Activated naive CD4-positive, alpha-beta T cell treated with anti-CD3 and anti-CD28 coated beads, Interleukin-2, amount 10 ng/mL, durations not matched to agents 7 days and 5 days (primary cell): ENCODE results near the gene RSBN1.
A peak's percentile ranks its signal among the peaks of the same experiment; 100 is the strongest.

Experiments
- CTCF ChIA-PET: fragments of 350-600 bp; sonication (Branson Sonifier 250); formaldehyde crosslinking; loops from one replicate; lab custom pipeline; 2021; ENCODE audit warnings: antibody characterized with exemption; lab: Charles Lee
- DNase-seq: peaks from one replicate; pipeline ENCODE4 v3.0.0-alpha.2; 2020
- H3K27ac Mint-ChIP-seq: one replicate; pipeline ENCODE4 v1.8.0; 2021; ENCODE audit warnings: mild to moderate bottlenecking, moderate library complexity, mixed read lengths
- H3K27me3 Mint-ChIP-seq: one replicate; pipeline ENCODE4 v1.8.0; 2021; ENCODE audit warnings: mild to moderate bottlenecking, mixed read lengths
- H3K36me3 Mint-ChIP-seq: one replicate; pipeline ENCODE4 v1.8.0; 2021; ENCODE audit warnings: mixed read lengths
- H3K4me1 Mint-ChIP-seq: one replicate; pipeline ENCODE4 v1.8.0; 2021; ENCODE audit warnings: mixed read lengths
- H3K4me3 Mint-ChIP-seq: one replicate; pipeline ENCODE4 v1.8.0; 2021; ENCODE audit warnings: mild to moderate bottlenecking, moderate library complexity, mixed read lengths
- H3K9me3 Mint-ChIP-seq: one replicate; pipeline ENCODE4 v1.8.0; 2021; ENCODE audit warnings: mixed read lengths

Gene RSBN1

DNA sequence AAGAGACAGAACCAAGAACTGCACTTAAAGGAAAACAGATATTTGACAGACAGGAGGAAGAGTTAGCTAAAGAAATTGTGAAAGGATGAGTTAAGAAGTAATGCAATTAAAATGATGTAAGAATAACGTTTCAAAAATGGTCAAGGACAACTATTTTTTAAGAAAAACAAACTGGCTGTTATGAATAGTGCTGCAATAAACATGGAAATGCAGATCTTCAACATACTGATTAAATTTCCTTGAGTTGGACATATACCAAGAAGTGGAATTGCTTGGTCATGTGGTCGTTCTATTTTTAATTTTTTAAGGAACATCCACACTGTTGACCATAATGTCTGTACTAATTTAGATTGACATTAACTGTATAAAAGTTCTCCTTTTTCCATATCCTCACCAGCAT, 29.9 kb downstream of the RSBN1 start:
- CTCF ChIA-PET, result interaction anchor here (0.7 kb wide), 1 partner anchor 25 kb away, joined by 3 read pairs; no protein-coding TSS in a partner anchor
- H3K4me1 Mint-ChIP-seq, result peaks cover 27% of the 10 kb centered on the region
- DNase-seq, result no peak
- no peak overlapping the region for H3K4me3 Mint-ChIP-seq
- peaks cover 4% of the 10 kb centered on the region for H3K9me3 Mint-ChIP-seq
- H3K27me3 Mint-ChIP-seq, result no peaks in the 10 kb centered on the region
- H3K27ac Mint-ChIP-seq, result no peak overlapping the region
- peaks cover 34% of the 10 kb centered on the region for H3K36me3 Mint-ChIP-seq

DNA sequence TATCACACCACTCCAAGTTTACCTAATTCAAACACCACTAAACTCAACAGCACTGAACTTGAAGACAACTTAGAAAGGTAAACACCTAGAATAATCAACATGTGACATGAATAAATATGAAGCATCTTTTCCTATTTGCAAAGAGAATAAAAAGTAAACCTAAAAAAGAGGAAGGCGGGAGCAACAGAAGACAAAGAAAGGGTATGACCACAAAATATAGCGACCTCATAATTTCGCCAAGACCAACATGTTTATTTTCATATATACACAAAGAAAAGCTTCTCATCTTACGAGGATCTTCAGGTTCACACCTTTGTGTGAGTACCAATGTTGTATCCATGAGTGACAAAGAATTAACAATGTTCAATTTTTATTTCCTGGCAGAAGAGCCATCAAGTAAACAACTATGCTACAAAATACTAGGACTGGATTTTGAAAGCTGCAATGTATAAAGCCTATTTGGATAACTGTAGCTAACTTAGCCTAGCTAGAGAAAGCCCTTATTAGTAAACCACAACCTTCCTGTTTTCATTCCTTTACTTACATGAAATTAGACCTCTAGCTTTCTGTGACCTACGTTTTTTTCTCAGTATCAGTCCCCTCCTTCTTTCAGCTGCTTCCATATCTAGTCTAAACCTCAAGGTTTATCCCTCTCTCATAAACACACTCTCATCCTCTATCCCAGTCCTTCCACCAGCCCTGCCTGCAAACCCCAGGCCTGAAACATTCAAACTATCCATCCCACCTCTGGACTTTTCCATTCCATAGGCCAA, 31.7 kb downstream of the RSBN1 start:
- H3K27me3 Mint-ChIP-seq, result no peaks in the 10 kb centered on the region
- peaks cover 10% of the 10 kb centered on the region for H3K4me1 Mint-ChIP-seq
- H3K27ac Mint-ChIP-seq, result no peak overlapping the region
- no peak for DNase-seq
- H3K9me3 Mint-ChIP-seq, result peaks cover 4% of the 10 kb centered on the region
- H3K36me3 Mint-ChIP-seq, result peaks cover 31% of the 10 kb centered on the region
- CTCF ChIA-PET, result interaction anchor here (1.1 kb wide), 1 partner anchor 11 kb away, joined by 3 read pairs; no protein-coding TSS in a partner anchor
- H3K4me3 Mint-ChIP-seq, result no peak overlapping the region

DNA sequence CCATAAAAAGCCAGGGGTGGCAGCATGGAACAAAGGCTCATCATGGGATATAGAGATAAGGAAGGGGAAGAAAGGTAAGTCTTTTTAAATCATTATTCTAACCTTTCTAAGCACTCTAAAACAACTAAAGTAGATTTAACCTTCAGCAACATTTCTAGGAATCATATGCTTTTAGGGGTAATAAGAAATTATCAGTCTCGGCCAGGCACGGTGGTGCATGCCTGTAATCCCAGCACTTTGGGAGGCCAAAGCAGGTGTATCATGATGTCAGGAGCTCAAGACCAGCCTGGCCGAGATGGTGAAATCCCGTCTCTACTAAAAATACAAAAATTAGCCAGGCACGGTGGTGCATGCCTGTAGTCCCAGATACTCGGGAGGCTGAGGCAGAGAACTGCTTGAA, 32.7 kb downstream of the RSBN1 start:
- H3K27me3 Mint-ChIP-seq, result no peaks in the 10 kb centered on the region
- CTCF ChIA-PET, result no interaction called here
- peaks cover 4% of the 10 kb centered on the region for H3K9me3 Mint-ChIP-seq
- H3K4me3 Mint-ChIP-seq, result no peak overlapping the region
- peaks cover 5% of the 10 kb centered on the region for H3K4me1 Mint-ChIP-seq
- H3K36me3 Mint-ChIP-seq, result peaks cover 32% of the 10 kb centered on the region
- DNase-seq, result no peak
- H3K27ac Mint-ChIP-seq, result no peak overlapping the region

DNA sequence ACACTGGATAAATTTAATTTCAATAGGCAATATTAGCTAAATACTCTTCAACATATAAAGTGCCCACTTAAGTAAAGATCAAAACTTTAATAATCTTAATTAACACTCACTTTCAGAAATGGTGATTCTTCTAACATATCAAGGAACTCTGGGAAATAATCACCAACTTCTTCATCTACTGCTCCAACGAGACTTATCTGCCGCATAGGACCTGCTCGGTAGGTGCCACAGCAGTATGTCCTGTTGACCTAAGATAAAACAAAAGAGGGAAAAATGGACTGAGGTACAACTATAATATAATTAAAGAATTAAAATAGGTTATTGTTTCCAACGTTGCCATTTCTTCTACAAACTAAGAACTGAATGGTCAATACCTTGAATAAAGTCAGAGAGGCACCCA, 34.7 kb downstream of the RSBN1 start:
- no peak for DNase-seq
- Mint-ChIP-seq H3K4me3 (no peak overlapping the region), H3K36me3 (peaks cover 28% of the 10 kb centered on the region), H3K27ac (no peak overlapping the region), H3K4me1 (peaks cover 5% of the 10 kb centered on the region), H3K27me3 (no peaks in the 10 kb centered on the region), H3K9me3 (peaks cover 4% of the 10 kb centered on the region)
- CTCF ChIA-PET, result no interaction called here

DNA sequence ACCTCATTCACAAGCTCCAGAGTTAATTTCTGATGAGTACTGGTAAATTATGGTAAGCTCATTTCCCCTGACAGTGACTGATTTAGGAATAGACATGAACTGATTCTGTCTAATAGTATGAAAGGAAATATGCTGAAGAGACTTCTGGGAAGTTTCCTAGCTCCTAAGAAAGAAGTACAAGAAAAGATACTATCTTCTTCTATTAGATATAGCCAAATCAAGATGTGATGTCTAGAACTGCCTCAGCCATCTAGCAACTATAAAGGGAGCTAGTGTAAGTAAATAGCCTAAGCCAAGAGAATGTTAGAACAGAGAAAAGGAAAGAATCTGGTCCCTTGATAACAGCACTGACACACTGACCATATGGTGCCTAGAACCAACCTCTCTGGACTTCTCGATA, 42.2 kb downstream of the RSBN1 start:
- Mint-ChIP-seq H3K27ac (peak overlapping the region; percentile 1), H3K4me1 (peaks cover 27% of the 10 kb centered on the region), H3K27me3 (no peaks in the 10 kb centered on the region), H3K9me3 (no peaks in the 10 kb centered on the region), H3K36me3 (peaks cover 56% of the 10 kb centered on the region), H3K4me3 (no peak overlapping the region)
- no peak for DNase-seq
- CTCF ChIA-PET, result interaction anchor here (0.9 to 1.3 kb wide), 4 partner anchors 9 to 11 kb away, joined by 3 to 4 read pairs (median 3); partner anchors contain the start of gene PHTF1

DNA sequence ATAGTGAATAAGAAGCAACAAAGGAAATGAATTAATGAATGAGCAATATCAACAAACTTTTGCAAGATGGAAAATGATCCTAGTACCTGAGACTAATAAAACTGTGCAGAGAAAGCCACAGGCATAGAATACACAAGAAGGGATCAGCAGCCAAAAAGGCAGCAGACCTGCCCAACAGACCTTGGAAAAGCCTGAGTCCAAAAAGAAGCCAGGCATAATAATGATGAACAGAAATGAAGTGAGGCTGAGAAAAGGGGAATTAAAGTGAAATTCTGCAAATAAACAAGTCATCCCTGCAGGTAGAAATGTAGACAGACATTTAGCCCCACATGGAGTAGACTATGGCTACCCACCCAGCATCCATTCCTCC, 42.7 kb downstream of the RSBN1 start:
- H3K27me3 Mint-ChIP-seq, result no peaks in the 10 kb centered on the region
- H3K4me3 Mint-ChIP-seq, result no peak overlapping the region
- no peak overlapping the region for H3K27ac Mint-ChIP-seq
- no peak for DNase-seq
- H3K4me1 Mint-ChIP-seq, result peaks cover 27% of the 10 kb centered on the region
- no peaks in the 10 kb centered on the region for H3K9me3 Mint-ChIP-seq
- peaks cover 61% of the 10 kb centered on the region for H3K36me3 Mint-ChIP-seq
- CTCF ChIA-PET, result interaction anchor here (0.9 to 1.3 kb wide), 3 partner anchors 9 to 11 kb away, joined by 3 read pairs; no protein-coding TSS in a partner anchor

DNA sequence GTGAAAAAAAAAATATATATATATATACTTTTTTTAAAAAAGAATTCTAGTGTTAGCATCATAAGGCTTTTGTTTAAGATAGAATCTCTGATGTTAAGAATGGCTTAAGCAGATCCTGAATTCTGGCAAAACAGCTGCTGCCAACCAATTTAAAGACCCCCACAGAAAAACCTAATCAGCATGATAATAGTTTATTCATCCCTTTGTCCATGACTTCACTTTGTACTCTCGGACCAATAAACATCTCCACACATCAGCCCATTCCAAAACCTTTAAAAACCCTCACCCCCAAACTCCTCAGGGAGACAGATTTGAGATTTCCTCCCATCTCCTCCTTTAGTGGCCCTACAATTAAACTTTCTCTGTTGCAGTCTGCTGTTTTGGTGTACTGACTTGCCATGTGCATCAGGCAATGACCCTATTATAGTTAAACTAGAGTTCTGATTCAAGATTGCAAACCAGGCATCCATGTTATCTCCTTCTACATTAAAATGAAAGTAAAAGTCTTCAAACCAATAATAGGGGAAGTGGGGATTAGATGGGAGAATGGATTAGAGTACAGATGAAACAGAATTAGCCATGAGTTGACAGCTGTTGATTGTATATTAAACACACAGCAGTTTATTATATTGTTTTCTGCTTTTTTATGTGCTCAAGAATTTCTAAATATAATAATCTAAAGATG, 43.2 kb downstream of the RSBN1 start:
- Mint-ChIP-seq H3K27me3 (no peaks in the 10 kb centered on the region), H3K36me3 (peaks cover 63% of the 10 kb centered on the region), H3K27ac (no peak overlapping the region), H3K4me1 (peaks cover 27% of the 10 kb centered on the region), H3K9me3 (no peaks in the 10 kb centered on the region), H3K4me3 (no peak overlapping the region)
- CTCF ChIA-PET, result interaction anchor here (1.3 kb wide), 2 partner anchors 9 kb away, joined by 3 read pairs; no protein-coding TSS in a partner anchor
- no peak for DNase-seq

DNA sequence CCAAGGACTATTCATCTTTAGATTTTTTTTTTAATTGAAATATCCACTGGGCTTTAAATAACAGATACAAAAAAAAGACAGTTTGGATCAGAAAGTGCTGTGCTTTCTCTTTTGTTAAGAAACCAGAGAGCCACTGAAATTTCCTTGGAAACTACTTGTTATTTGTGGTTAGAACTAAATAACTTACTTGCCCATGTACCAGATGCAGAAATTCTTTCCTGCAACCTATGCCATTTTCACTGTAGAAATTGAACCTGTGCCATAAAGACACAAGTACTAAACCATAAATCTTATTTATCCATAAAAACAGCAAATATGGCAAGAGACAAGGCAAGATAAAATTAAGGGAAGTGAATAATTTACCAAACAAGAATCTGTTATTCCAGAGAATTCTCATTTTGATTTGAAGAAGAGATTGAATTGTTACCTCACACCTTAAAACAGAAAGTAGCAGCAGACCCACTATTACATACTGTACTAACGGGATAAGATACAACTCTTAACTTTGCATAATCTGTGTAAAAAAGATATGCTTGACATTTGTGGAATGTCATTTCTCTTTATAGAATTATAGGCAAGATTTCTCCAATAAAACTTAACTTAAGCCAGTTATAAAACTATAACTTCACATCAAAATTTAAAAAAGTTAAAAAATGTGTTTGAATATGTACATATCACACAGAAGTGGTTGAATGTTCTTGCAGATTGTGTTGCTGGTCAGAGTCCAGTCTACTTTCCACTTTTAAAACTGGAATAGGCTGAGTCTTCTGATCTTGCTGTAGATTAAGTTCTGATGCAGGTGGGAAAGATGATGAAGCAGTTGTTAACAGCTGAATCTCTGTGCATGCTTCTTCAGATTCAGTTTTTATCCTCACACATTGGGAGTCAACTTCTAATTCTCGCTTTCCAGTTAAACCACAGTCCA, 46.7 kb downstream of the RSBN1 start:
- no peak for DNase-seq
- H3K27me3 Mint-ChIP-seq, result no peaks in the 10 kb centered on the region
- no peak overlapping the region for H3K4me3 Mint-ChIP-seq
- CTCF ChIA-PET, result no interaction called here
- peaks cover 29% of the 10 kb centered on the region for H3K4me1 Mint-ChIP-seq
- H3K27ac Mint-ChIP-seq, result no peak overlapping the region
- H3K36me3 Mint-ChIP-seq, result peaks cover 62% of the 10 kb centered on the region
- H3K9me3 Mint-ChIP-seq, result no peaks in the 10 kb centered on the region

DNA sequence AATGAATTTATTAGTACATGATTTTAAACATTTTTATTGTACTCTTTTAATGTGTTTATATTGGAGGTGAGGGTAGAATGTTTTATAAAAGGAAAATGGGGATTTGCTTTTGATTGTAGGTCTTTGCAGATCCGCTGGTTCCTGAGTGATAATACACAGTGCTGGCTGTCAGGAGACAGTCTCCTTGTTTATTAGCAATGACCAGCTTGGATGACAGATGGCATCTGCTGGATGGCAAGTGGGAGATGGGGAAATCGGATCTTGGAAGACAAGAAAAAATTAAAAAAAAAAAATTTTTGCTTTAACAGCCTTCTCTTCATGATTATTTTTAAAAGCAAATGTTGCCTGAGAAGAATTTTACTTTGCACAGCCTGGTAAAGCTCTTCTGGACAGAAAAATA, 48.6 kb downstream of the RSBN1 start:
- CTCF ChIA-PET, result no interaction called here
- H3K9me3 Mint-ChIP-seq, result no peaks in the 10 kb centered on the region
- no peak overlapping the region for H3K27ac Mint-ChIP-seq
- peaks cover 21% of the 10 kb centered on the region for H3K4me1 Mint-ChIP-seq
- no peak for DNase-seq
- H3K36me3 Mint-ChIP-seq, result peaks cover 49% of the 10 kb centered on the region
- no peak overlapping the region for H3K4me3 Mint-ChIP-seq
- H3K27me3 Mint-ChIP-seq, result no peaks in the 10 kb centered on the region

DNA sequence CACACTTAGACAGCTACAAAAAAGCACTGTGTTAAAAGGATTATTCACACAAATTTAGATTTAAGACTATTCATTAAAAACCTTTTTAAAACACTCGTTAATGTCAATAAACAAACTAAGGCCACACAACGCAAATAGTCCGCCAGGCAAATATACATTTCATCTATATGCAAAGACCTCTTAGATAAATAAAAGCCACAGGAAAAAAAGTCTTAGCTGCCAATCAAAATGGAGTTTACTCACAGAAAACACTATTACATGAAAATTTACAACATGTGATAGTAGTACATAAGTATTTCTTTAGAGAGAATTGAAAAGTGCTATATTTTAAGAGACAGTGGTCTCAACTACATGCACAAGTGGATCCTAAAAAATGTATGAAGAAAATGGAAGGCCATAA, 50.3 kb downstream of the RSBN1 start:
- Mint-ChIP-seq H3K27ac (no peak overlapping the region), H3K4me3 (no peak overlapping the region), H3K9me3 (no peaks in the 10 kb centered on the region), H3K4me1 (peaks cover 24% of the 10 kb centered on the region), H3K27me3 (no peaks in the 10 kb centered on the region), H3K36me3 (peaks cover 41% of the 10 kb centered on the region)
- CTCF ChIA-PET, result no interaction called here
- DNase-seq, result no peak

DNA sequence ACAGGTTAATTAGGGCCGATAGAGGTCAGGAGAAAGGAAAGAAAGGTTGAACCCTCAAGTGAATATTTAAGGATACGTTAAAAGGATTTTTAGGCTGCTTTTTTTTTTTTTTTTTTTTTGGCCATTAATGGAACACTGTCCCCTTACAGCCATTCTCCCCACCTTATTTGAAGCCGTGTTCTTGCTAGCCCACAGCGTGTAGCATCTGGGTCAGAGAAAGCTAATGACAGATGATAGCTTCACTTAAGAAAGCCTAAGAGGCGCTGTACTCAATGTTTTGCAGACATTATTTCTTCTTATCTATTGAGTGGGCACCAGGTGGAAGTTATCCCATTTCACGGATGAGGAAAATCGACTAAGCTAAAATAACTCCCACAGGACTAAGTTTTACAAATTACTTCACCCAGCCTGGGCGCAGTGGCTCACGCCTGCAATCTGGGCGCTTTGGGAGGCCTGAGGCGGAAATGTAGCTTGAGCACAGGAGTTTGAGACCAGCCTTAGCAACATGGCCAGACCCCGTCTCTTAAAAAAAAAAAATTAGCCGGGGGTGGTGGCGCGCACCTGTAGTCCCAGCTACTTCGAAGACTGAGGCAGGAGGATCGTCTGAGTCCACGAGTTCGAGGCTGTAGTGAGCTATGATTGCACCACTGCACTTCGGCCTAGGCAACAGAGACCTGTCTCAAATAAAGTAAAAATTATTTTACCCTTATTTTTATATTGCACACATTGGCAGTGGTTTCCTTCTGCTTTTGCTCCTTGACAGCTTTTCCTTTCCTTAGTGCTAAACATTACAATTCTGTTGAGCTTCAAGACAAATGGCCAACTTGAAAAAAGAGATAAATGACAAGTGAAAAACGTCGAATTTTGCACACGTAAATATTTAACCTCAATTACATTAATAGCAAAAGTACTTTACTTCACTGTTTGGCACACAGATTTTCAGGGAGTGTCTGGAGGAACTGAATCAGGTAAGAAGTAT, 51.9 kb downstream of the RSBN1 start:
- no peak for DNase-seq
- Mint-ChIP-seq H3K27ac (peak overlapping the region; percentile 94), H3K4me1 (peaks cover 39% of the 10 kb centered on the region), H3K27me3 (no peaks in the 10 kb centered on the region), H3K36me3 (peaks cover 42% of the 10 kb centered on the region), H3K4me3 (peak overlapping the region; percentile 90), H3K9me3 (no peaks in the 10 kb centered on the region)
- CTCF ChIA-PET, result interaction anchor here (0.6 to 2.2 kb wide), 5 partner anchors 9 to 889 kb away, joined by 3 to 9 read pairs (median 3); no protein-coding TSS in a partner anchor

DNA sequence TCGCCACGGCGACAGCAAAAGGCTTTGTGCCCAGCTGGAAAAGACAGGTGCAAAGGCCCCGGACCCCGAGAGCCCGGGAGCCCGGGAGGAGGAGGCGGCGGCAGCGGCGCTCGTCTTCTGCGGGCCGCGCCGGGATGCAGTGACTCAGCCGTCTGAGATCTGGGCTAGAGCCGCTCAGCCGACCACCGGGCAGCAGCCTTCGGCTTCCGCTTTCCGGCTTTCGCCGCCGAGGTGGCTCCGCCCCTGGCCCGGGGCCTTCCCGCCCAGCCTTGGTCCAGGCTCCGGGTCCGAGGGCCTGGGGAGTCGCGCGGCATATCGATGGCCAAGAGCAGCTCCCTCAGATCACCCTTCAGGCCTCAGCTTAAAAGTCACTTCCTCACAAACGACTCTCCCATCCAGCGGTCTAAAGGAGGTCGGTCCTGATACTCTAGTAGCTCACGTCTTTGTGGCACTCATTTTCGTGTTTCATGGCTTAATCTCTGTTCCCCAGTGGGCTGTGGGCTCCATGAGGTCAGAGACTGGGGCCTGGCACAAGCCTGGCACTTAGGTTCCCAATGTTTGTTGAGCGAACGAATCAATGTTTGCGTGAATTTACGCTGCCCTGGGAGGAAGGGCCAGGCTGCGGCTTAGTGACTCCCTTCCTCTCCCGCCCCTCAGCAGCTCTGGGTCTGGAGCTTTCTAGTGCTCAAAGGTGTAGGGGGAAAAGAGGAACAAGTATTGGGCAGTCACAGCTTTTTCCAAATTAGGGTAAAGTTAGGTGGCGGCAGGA, 52.8 kb downstream of the RSBN1 start, which contains the start of gene PHTF1:
Gene PHTF1 (minus strand): TSS at position 154 of the 769 bp plus-strand sequence. CDS start 783 bp downstream, outside the sequence.
- peaks cover 35% of the 10 kb centered on the region for H3K36me3 Mint-ChIP-seq
- H3K9me3 Mint-ChIP-seq, result no peaks in the 10 kb centered on the region

More for the DNA sequence above, 52.8 kb downstream of the RSBN1 start, which contains the start of gene PHTF1:
- Mint-ChIP-seq H3K4me3 (peak within 1 kb of the TSS; percentile 90), H3K27me3 (no peaks in the 10 kb centered on the region), H3K4me1 (peaks cover 41% of the 10 kb centered on the region), H3K27ac (peak within 1 kb of the TSS; percentile 94)
- peak; percentile 65 for DNase-seq
- CTCF ChIA-PET, result interaction anchor here (0.6 to 2.2 kb wide), 5 partner anchors 10 to 39 kb away, joined by 3 to 9 read pairs (median 3); no protein-coding TSS in a partner anchor
